GM12878 (cell line): Measurements from ENCODE around the gene TYROBP. TPM values are rescaled to one million over a fixed set of nuclear protein-coding genes. Genes with fewer than 3 reads are reported as not detected.

Experiments used
- ATAC-seq: fragments of 200-7000 bp; cut with Tn5 transposase; 3 replicates; pipeline ENCODE4 v1.9.1; 2020; ENCODE audit warnings: mild to moderate bottlenecking, moderate library complexity
- BruUV-seq: library from RNA; stranded (reverse); fragments of 400-500 nt; replicated peaks from 2 replicates; lab custom pipeline; 2021; lab: Mats Ljungman, UMichigan
- CTCF ChIA-PET: fragments of 300-600 bp; sonication (Branson Sonifier 250); formaldehyde crosslinking; extraction: SDS; loops from one replicate; lab custom pipeline; 2021; ENCODE audit warnings: inconsistent platforms; lab: Yijun Ruan, JAX
- POLR2A ChIA-PET: fragments of 350-600 bp; formaldehyde crosslinking; extraction: SDS; loops from one replicate; lab custom pipeline; 2021; ENCODE audit warnings: inconsistent platforms; lab: Charles Lee
- RAD21 ChIA-PET: fragments of 300-600 bp; sonication (Branson Sonifier 250); formaldehyde crosslinking; loops from one replicate; lab custom pipeline; 2023; ENCODE audit warnings: antibody characterized with exemption; ENCODE audit not compliant: unreplicated experiment; lab: Charles Lee
- SMC1A ChIA-PET: fragments of 300-600 bp; sonication (Branson Sonifier 250); formaldehyde crosslinking; loops from one replicate; lab custom pipeline; 2023; ENCODE audit not compliant: unreplicated experiment, uncharacterized antibody; lab: Charles Lee
- DNase-seq: peaks from one replicate; pipeline ENCODE4 v3.0.0-alpha.2; 2011; ENCODE audit warnings: low read depth, low spot score
- FAIRE-seq: peaks from 3 replicates; lab custom pipeline; 2011; peaks lifted over from hg19 to GRCh38; lab: Jason Lieb, UNC
- H2AFZ ChIP-seq: 2 replicates; pipeline ENCODE4 v1.6.0; 2011; ENCODE audit warnings: low read depth, low read length, control low read depth; ENCODE audit not compliant: control insufficient read depth
- H3K27ac ChIP-seq: 2 replicates; pipeline ENCODE4 v1.5.1; 2011; ENCODE audit warnings: control low read depth; ENCODE audit not compliant: control insufficient read depth, insufficient read depth
- H3K27me3 ChIP-seq, 2 experiments: replicated peaks in 1 of 2; 2 replicates each; pipeline versions ENCODE4 v1.6.0 to v1.6.1; 2011; ENCODE audit warnings: low read length in 1 of 2; ENCODE audit not compliant: control insufficient read depth in 2 of 2, insufficient read depth in 2 of 2
- H3K36me3 ChIP-seq, 2 experiments: 2 replicates each; pipeline ENCODE4 v1.5.1; 2011; ENCODE audit warnings: low read length in 1 of 2; ENCODE audit not compliant: control insufficient read depth in 2 of 2, insufficient read depth in 2 of 2
- H3K4me1 ChIP-seq: 2 replicates; pipeline ENCODE4 v1.6.1; 2011; ENCODE audit warnings: mild to moderate bottlenecking, low read length, moderate library complexity, mixed read lengths; ENCODE audit not compliant: control insufficient read depth, insufficient read depth
- H3K4me2 ChIP-seq: 2 replicates; pipeline ENCODE4 v1.6.0; 2011; ENCODE audit warnings: control low read depth; ENCODE audit not compliant: control insufficient read depth, insufficient read depth
- H3K4me3 ChIP-seq: fragments of 200-600 bp; sonication (generic); 2 replicates; pipeline ENCODE4 v1.5.1; 2016
- H3K79me2 ChIP-seq: 2 replicates; pipeline ENCODE4 v1.6.0; 2011; ENCODE audit warnings: low read length; ENCODE audit not compliant: control insufficient read depth, insufficient read depth
- H3K9ac ChIP-seq: 2 replicates; pipeline ENCODE4 v1.8.0; 2011; ENCODE audit warnings: low read length, control low read depth, mixed read lengths; ENCODE audit not compliant: control insufficient read depth, insufficient read depth
- H3K9me3 ChIP-seq: replicated peaks from 3 replicates; pipeline ENCODE4 v1.5.1; 2011; ENCODE audit warnings: mild to moderate bottlenecking, low read length; ENCODE audit not compliant: control insufficient read depth, insufficient read depth
- H4K20me1 ChIP-seq: 2 replicates; pipeline ENCODE4 v1.6.0; 2011; ENCODE audit not compliant: control insufficient read depth, insufficient read depth
- CBX5 ChIP-seq: sonication (generic); IDR thresholded peaks from 2 replicates; pipeline ENCODE4 v1.6.1; 2016; ENCODE audit warnings: low read depth, moderate library complexity, mild to moderate bottlenecking, inconsistent platforms
- CREM ChIP-seq: IDR thresholded peaks from 2 replicates; pipeline ENCODE4 v1.6.1; 2014; ENCODE audit warnings: antibody characterized with exemption, low read depth
- EED ChIP-seq: sonication (generic); IDR thresholded peaks from 2 replicates; pipeline ENCODE4 v1.6.1; 2016; ENCODE audit warnings: antibody characterized with exemption, low read depth
- HDAC2 ChIP-seq: fragments of 200-600 bp; sonication (generic); IDR thresholded peaks from 2 replicates; pipeline ENCODE4 v1.6.1; 2017
- JUNB ChIP-seq: IDR thresholded peaks from 2 replicates; pipeline ENCODE4 v1.6.1; 2016; ENCODE audit warnings: antibody characterized with exemption, mild to moderate bottlenecking
- MYB ChIP-seq: fragments of 150-350 bp; IDR thresholded peaks from 2 replicates; pipeline ENCODE4 v1.6.1; 2014; ENCODE audit warnings: mild to moderate bottlenecking, low read depth, low read length, borderline replicate concordance
- POLR2AphosphoS5 ChIP-seq: IDR thresholded peaks from 2 replicates; pipeline ENCODE4 v1.6.1; 2011; ENCODE audit warnings: mild to moderate bottlenecking, low read length, inconsistent platforms
- RB1 ChIP-seq: fragments of 450-650 bp; formaldehyde crosslinking; IDR thresholded peaks from 2 replicates; pipeline ENCODE4 v1.6.1; 2017; ENCODE audit warnings: mild to moderate bottlenecking, borderline replicate concordance
- RBBP5 ChIP-seq: fragments of 200-600 bp; sonication (generic); conservative IDR thresholded peaks from 2 replicates; pipeline ENCODE4 v1.6.1; 2016
- RELA ChIP-seq: fragments of 450-650 bp; IDR thresholded peaks from 2 replicates; pipeline ENCODE4 v1.8.0; 2014; ENCODE audit warnings: borderline replicate concordance; ENCODE audit not compliant: partially characterized antibody
- SMAD1 ChIP-seq: fragments of 450-650 bp; IDR thresholded peaks from 2 replicates; pipeline ENCODE4 v1.6.1; 2018; ENCODE audit warnings: mild to moderate bottlenecking, low read depth; ENCODE audit not compliant: partially characterized antibody
- ZBTB11 ChIP-seq: fragments of 450-650 bp; formaldehyde crosslinking; IDR thresholded peaks from 2 replicates; pipeline ENCODE4 v1.5.0; 2022; ENCODE audit warnings: mild to moderate bottlenecking, missing genetic modification characterization
- ZNF217 ChIP-seq: fragments of 450-650 bp; IDR thresholded peaks from 2 replicates; pipeline ENCODE4 v1.6.1; 2017; ENCODE audit warnings: antibody characterized with exemption, mild to moderate bottlenecking
- WGBS: methylation state at CpG from one replicate; pipeline ENCODE4 v1.1.6; 2016; ENCODE audit warnings: low lambda C conversion rate; ENCODE audit not compliant: insufficient replicate concordance, insufficient coverage; ENCODE audit errors: missing lambda C conversion rate; 5-methylcytosine and 5-hydroxymethylcytosine counted together
- in situ Hi-C: fragments of 300-500 bp; cut with MboI; formaldehyde crosslinking; loops from 9 replicates; pipeline ENCODE4 v1.14.3; 2018; ENCODE audit warnings: mixed read lengths
- intact Hi-C: fragments of 100-400 bp; cut with micrococcal nuclease; formaldehyde crosslinking; loops from one replicate; pipeline ENCODE4 v1.14.2; 2022; ENCODE audit not compliant: unreplicated experiment
- polyA plus RNA-seq, 11 experiments: library from polyadenylated mRNA; depleted of rRNA in 4 of 11; unstranded in 6 of 11; stranded (reverse) in 5 of 11; fragments of >200 nt; fragmentation: Nextera tagmentation in 4 of 11; fragmentation: Illumina TruSeq in 1 of 11; extraction: Ambion mirVana in 4 of 11; extraction: Trizol in 1 of 11; gene quantifications; 1 replicate in 1 of 11; 2 replicates in 10 of 11; pipeline versions ENCODE4 v1.2.1 to v1.2.3, GENCODE V29; 2011 to 2016; ENCODE audit warnings: inconsistent platforms in 2 of 11, missing spikeins in 2 of 11, low read depth in 1 of 11
- total RNA-seq, 4 experiments: library from RNA; depleted of rRNA in 3 of 4; stranded (reverse); fragments of >200 nt in 3 of 4; fragmentation: Illumina TruSeq in 1 of 4; extraction: Trizol in 1 of 4; gene quantifications; 2 replicates each; pipeline versions ENCODE4 v1.2.1 to v1.2.3, GENCODE V29; 2013 to 2021
- TF ChIP-seq, protein P1 (sequence below): fragments of 450-650 bp; IDR thresholded peaks from 2 replicates; pipeline ENCODE4 v1.6.1; 2017; ENCODE audit warnings: mild to moderate bottlenecking, moderate library complexity

Gene TYROBP
- total and polyA plus RNA-seq, 10 of the 15 experiments (the other 5 are each of a cell fraction or from before 2014, with no cell fraction given), result 0.33 to 2.4 (median 0.58) TPM; not detected in 2

- no peak for ATAC-seq
- TF ChIP-seq ZNF217 (no peak), RB1 (no peak), CBX5 (no peak), ZBTB11 (CRISPR knock-in tag) (no peak), POLR2AphosphoS5 (no peak), HDAC2 (no peak), SMAD1 (no peak), CREM (no peak), MYB (no peak), RELA (no peak), EED (no peak), JUNB (no peak), RBBP5 (no peak)
- TF ChIP-seq, protein P1, sequence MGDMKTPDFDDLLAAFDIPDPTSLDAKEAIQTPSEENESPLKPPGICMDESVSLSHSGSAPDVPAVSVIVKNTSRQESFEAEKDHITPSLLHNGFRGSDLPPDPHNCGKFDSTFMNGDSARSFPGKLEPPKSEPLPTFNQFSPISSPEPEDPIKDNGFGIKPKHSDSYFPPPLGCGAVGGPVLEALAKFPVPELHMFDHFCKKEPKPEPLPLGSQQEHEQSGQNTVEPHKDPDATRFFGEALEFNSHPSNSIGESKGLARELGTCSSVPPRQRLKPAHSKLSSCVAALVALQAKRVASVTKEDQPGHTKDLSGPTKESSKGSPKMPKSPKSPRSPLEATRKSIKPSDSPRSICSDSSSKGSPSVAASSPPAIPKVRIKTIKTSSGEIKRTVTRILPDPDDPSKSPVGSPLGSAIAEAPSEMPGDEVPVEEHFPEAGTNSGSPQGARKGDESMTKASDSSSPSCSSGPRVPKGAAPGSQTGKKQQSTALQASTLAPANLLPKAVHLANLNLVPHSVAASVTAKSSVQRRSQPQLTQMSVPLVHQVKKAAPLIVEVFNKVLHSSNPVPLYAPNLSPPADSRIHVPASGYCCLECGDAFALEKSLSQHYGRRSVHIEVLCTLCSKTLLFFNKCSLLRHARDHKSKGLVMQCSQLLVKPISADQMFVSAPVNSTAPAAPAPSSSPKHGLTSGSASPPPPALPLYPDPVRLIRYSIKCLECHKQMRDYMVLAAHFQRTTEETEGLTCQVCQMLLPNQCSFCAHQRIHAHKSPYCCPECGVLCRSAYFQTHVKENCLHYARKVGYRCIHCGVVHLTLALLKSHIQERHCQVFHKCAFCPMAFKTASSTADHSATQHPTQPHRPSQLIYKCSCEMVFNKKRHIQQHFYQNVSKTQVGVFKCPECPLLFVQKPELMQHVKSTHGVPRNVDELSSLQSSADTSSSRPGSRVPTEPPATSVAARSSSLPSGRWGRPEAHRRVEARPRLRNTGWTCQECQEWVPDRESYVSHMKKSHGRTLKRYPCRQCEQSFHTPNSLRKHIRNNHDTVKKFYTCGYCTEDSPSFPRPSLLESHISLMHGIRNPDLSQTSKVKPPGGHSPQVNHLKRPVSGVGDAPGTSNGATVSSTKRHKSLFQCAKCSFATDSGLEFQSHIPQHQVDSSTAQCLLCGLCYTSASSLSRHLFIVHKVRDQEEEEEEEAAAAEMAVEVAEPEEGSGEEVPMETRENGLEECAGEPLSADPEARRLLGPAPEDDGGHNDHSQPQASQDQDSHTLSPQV, result no peak
- TF ChIP-seq, all 136 proteins: peak for 0
- in situ Hi-C loops, result no loop called here
- no peaks in the 10 kb centered on the region for H3K4me1 ChIP-seq
- ChIA-PET RAD21 (no interaction called here), SMC1A (no interaction called here), POLR2A (no interaction called here), CTCF (interaction anchor here (0.8 kb wide), 1 partner anchor 225 kb away, joined by 4 read pairs; no protein-coding TSS in a partner anchor)
- H3K9ac ChIP-seq, result no peak overlapping the region
- H3K4me3 ChIP-seq, result no peak overlapping the region
- H3K79me2 ChIP-seq, result no peaks in the 10 kb centered on the region
- DNase-seq, result no peak
- 72% methylated on average over 11 of the region's 11 CpGs for WGBS
- intact Hi-C loops, result no loop called here
- no peaks in the 10 kb centered on the region for H3K9me3 ChIP-seq
- H3K27me3 ChIP-seq, result no peaks in the 10 kb centered on the region
- H3K36me3 ChIP-seq, result no peaks in the 10 kb centered on the region
- BruUV-seq, result no TSS peak
- no peak for FAIRE-seq
- H2AFZ ChIP-seq, result no peak overlapping the region
- H4K20me1 ChIP-seq, result no peaks in the 10 kb centered on the region
- H3K4me2 ChIP-seq, result no peak overlapping the region
- H3K27ac ChIP-seq, result no peak overlapping the region
Observed at GRCh38 chr19:35945121-35945790, 37.2 kb upstream of the TYROBP start.
